WTC11 (cell line): ENCODE results near the gene ABCB11.

Source experiments
- ATF3 ChIP-seq: sonication (generic); formaldehyde crosslinking; conservative IDR thresholded peaks from 2 replicates; pipeline ENCODE4 v1.8.1; 2022; ENCODE audit warnings: mild to moderate bottlenecking, missing genetic modification reagents
- FOXJ3 ChIP-seq: sonication (generic); formaldehyde crosslinking; IDR thresholded peaks from 2 replicates; pipeline ENCODE4 v1.9.0; 2021; ENCODE audit warnings: missing genetic modification reagents, mild to moderate bottlenecking, borderline replicate concordance
- FOXK1 ChIP-seq: sonication (generic); formaldehyde crosslinking; IDR thresholded peaks from 2 replicates; pipeline ENCODE4 v1.8.0; 2022; ENCODE audit warnings: mild to moderate bottlenecking, moderate library complexity, missing genetic modification reagents
- MAX ChIP-seq: sonication (generic); formaldehyde crosslinking; IDR thresholded peaks from 2 replicates; pipeline ENCODE4 v1.8.0; 2022; ENCODE audit warnings: mild to moderate bottlenecking, missing genetic modification reagents
- MLX ChIP-seq: sonication (generic); formaldehyde crosslinking; IDR thresholded peaks from 2 replicates; pipeline ENCODE4 v1.8.1; 2023; ENCODE audit warnings: mild to moderate bottlenecking, missing genetic modification reagents, moderate library complexity
- PRDM15 ChIP-seq: sonication (generic); formaldehyde crosslinking; IDR thresholded peaks from 2 replicates; pipeline ENCODE4 v1.8.0; 2022; ENCODE audit warnings: missing genetic modification reagents
- TP53 ChIP-seq: sonication (generic); formaldehyde crosslinking; IDR thresholded peaks from 2 replicates; pipeline ENCODE4 v1.8.1; 2023; ENCODE audit warnings: mild to moderate bottlenecking, missing genetic modification reagents
- USF2 ChIP-seq: sonication (generic); formaldehyde crosslinking; IDR thresholded peaks from 2 replicates; pipeline ENCODE4 v1.8.1; 2023; ENCODE audit warnings: mild to moderate bottlenecking, missing genetic modification reagents, moderate library complexity
- ZNF121 ChIP-seq: sonication (generic); formaldehyde crosslinking; IDR thresholded peaks from 2 replicates; pipeline ENCODE4 v1.8.0; 2023; ENCODE audit warnings: missing genetic modification reagents
- TF ChIP-seq, protein P1 (sequence below): fragments of 200-600 bp; IDR thresholded peaks from 2 replicates; pipeline ENCODE4 v1.8.0; 2022; ENCODE audit warnings: antibody characterized with exemption
- TF ChIP-seq, protein P2 (sequence below): sonication (generic); formaldehyde crosslinking; conservative IDR thresholded peaks from 2 replicates; pipeline ENCODE4 v1.8.1; 2023; ENCODE audit warnings: mild to moderate bottlenecking, low read depth, missing genetic modification reagents, moderate library complexity

DNA sequence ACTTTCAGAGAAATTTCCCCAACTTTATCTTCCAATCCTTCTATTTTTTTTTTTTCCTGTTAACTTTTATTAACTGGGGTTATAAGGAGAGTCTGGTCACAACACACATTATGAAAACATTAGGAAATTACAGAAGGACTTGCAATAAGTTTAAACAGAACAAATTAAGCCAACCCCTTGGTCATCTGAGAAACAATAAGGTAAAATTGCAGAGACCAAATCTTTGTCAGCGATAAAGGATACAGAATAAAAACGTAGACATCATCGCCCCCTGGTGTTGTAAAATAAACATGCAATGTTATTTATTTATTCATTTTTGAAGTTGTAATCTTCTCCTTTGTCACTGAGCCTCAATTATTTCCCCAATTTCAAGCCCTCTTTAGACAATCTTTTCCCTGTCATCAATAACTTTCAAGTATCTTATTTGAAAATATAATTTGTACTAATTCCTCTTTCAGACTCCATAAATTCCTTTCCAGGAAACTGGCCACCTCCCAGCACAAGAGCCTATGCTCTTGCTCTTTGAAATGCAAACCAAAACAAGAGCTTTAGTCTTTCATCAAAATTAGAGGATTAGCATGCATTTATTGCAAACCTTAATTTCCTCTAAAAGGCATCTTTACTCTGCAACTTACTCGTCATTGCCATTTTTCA is 110.5 kb downstream of the ABCB11 start:
- TF ChIP-seq ATF3 (CRISPR knock-in tag) (no peak), FOXJ3 (CRISPR knock-in tag) (no peak), TP53 (CRISPR knock-in tag) (no peak), USF2 (CRISPR knock-in tag) (no peak), MAX (CRISPR knock-in tag) (no peak), PRDM15 (no peak), MLX (CRISPR knock-in tag) (no peak), ZNF121 (no peak), FOXK1 (CRISPR knock-in tag) (no peak)
- TF ChIP-seq, protein P1, sequence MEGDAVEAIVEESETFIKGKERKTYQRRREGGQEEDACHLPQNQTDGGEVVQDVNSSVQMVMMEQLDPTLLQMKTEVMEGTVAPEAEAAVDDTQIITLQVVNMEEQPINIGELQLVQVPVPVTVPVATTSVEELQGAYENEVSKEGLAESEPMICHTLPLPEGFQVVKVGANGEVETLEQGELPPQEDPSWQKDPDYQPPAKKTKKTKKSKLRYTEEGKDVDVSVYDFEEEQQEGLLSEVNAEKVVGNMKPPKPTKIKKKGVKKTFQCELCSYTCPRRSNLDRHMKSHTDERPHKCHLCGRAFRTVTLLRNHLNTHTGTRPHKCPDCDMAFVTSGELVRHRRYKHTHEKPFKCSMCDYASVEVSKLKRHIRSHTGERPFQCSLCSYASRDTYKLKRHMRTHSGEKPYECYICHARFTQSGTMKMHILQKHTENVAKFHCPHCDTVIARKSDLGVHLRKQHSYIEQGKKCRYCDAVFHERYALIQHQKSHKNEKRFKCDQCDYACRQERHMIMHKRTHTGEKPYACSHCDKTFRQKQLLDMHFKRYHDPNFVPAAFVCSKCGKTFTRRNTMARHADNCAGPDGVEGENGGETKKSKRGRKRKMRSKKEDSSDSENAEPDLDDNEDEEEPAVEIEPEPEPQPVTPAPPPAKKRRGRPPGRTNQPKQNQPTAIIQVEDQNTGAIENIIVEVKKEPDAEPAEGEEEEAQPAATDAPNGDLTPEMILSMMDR: peak; percentile 64
- TF ChIP-seq, protein P2, sequence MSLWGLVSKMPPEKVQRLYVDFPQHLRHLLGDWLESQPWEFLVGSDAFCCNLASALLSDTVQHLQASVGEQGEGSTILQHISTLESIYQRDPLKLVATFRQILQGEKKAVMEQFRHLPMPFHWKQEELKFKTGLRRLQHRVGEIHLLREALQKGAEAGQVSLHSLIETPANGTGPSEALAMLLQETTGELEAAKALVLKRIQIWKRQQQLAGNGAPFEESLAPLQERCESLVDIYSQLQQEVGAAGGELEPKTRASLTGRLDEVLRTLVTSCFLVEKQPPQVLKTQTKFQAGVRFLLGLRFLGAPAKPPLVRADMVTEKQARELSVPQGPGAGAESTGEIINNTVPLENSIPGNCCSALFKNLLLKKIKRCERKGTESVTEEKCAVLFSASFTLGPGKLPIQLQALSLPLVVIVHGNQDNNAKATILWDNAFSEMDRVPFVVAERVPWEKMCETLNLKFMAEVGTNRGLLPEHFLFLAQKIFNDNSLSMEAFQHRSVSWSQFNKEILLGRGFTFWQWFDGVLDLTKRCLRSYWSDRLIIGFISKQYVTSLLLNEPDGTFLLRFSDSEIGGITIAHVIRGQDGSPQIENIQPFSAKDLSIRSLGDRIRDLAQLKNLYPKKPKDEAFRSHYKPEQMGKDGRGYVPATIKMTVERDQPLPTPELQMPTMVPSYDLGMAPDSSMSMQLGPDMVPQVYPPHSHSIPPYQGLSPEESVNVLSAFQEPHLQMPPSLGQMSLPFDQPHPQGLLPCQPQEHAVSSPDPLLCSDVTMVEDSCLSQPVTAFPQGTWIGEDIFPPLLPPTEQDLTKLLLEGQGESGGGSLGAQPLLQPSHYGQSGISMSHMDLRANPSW (CRISPR knock-in tag): no peak
